ENCODE measurements around the gene MEA1. TPM values are rescaled to one million over a fixed set of nuclear protein-coding genes. Genes with fewer than 3 reads are reported as not detected.

MEA1 gene
- total RNA-seq, 4 donors from 2014 or later, result 45.9 to 78.1 (median 61.7) TPM

GRCh38 chr6:42984001-42984923 is 29.5 kb downstream of the MEA1 start, which contains the start of gene PPP2R5D:
TSS of gene PPP2R5D (plus strand) at chr6:42984570. CDS start at chr6:42984678, 108 bp downstream.
- Histone ChIP-seq H3K4me1 (peaks cover 27 to 41% of the 10 kb centered on the region in 2 donors), H3K9me3 (no peaks in the 10 kb centered on the region), H3K4me3 (replicated peaks in 1 of 3) (peak within 1 kb of the TSS; percentile 53 to 75 (median 64)), H3K27me3 (no peaks in the 10 kb centered on the region), H3K27ac (peak within 1 kb of the TSS; percentile 62 to 84 (median 81)), H3K36me3 (peaks cover 0 to under 1% of the 10 kb centered on the region in 2 donors)
- TF ChIP-seq CTCF (IDR thresholded peaks at IDR 0.05) (peak in 2 of 6 experiments; percentile 20 to 42), POLR2A (IDR thresholded peaks at IDR 0.05) (peak; percentile 74 to 97)
- intact Hi-C loops (cut with DNase I), result no loop called here
- peak; percentile 99 for DNase-seq
- 0 to 1% methylated on average over 26 to 37 of the region's 59 CpGs for WGBS, 2 donors

GRCh38 chr6:42981836-42982235 is 31.9 kb downstream of the MEA1 start:
- no peak for TF ChIP-seq CTCF (IDR thresholded peaks at IDR 0.05)
- no peak for TF ChIP-seq POLR2A (IDR thresholded peaks at IDR 0.05)
- H3K4me3 ChIP-seq (replicated peaks in 1 of 3), result no peak overlapping the region
- no peaks in the 10 kb centered on the region for H3K9me3 ChIP-seq
- no peak for DNase-seq
- H3K36me3 ChIP-seq, result no peaks in the 10 kb centered on the region
- no peaks in the 10 kb centered on the region for H3K27me3 ChIP-seq
- H3K4me1 ChIP-seq, result peaks cover 29 to 44% of the 10 kb centered on the region in 2 donors
- no peak overlapping the region for H3K27ac ChIP-seq
- intact Hi-C loops (cut with DNase I), result no loop called here
- WGBS, 2 donors, result 83 to 87% methylated on average over 5 of the region's 5 CpGs

- Histone ChIP-seq H3K36me3 (no peaks in the 10 kb centered on the region), H3K4me3 (replicated peaks in 1 of 3) (peak overlapping the region; percentile 7 to 94 (median 83)), H3K9me3 (no peaks in the 10 kb centered on the region), H3K4me1 (peaks cover 18 to 26% of the 10 kb centered on the region in 2 donors), H3K27me3 (no peaks in the 10 kb centered on the region), H3K27ac (peak overlapping the region; percentile 71 to 79 (median 74))
- no peak for DNase-seq
- WGBS, 2 donors, result 46 to 49% methylated on average over 9 of the region's 9 CpGs
- intact Hi-C loops (cut with DNase I), result loop anchor here (5.0 kb wide), 1 partner anchor 38 kb away; no protein-coding TSS in a partner anchor
- TF ChIP-seq POLR2A (IDR thresholded peaks at IDR 0.05) (no peak), CTCF (IDR thresholded peaks at IDR 0.05) (no peak)
These were observed 34.1 kb downstream of the MEA1 start for GRCh38 chr6:42979523-42980177.

GRCh38 chr6:42978839-42979522 is 34.8 kb downstream of the MEA1 start, which contains the start of gene PEX6:
TSS of gene PEX6 (minus strand) at chr6:42979181. CDS start at chr6:42979150, 31 bp downstream.
- peak; percentile 83 to 95 for DNase-seq
- WGBS, 2 donors, result 0% methylated on average over 21 to 22 of the region's 59 CpGs
- TF ChIP-seq CTCF (IDR thresholded peaks at IDR 0.05) (no peak), POLR2A (IDR thresholded peaks at IDR 0.05) (peak; percentile 37 to 77)
- Histone ChIP-seq H3K4me3 (replicated peaks in 1 of 3) (peak within 1 kb of the TSS; percentile 7 to 94 (median 83)), H3K36me3 (no peaks in the 10 kb centered on the region), H3K27me3 (no peaks in the 10 kb centered on the region), H3K9me3 (no peaks in the 10 kb centered on the region), H3K4me1 (peaks cover 18 to 26% of the 10 kb centered on the region in 2 donors), H3K27ac (peak within 1 kb of the TSS; percentile 71 to 79 (median 74))
- intact Hi-C loops (cut with DNase I), result loop anchor here (5.0 kb wide), 1 partner anchor 38 kb away; no protein-coding TSS in a partner anchor

Measured in thyroid gland (tissue), 4 donors.